HG02852 (cell line): Measurements from ENCODE around the gene MAGI2.

ENCODE experiments used
- ATAC-seq: cut with Tn5 transposase; IDR thresholded peaks from one replicate; pipeline ENCODE4 v1.9.1; 2021; ENCODE audit warnings: mild to moderate bottlenecking, moderate library complexity; ENCODE audit not compliant: unreplicated experiment

MAGI2 gene

DNA sequence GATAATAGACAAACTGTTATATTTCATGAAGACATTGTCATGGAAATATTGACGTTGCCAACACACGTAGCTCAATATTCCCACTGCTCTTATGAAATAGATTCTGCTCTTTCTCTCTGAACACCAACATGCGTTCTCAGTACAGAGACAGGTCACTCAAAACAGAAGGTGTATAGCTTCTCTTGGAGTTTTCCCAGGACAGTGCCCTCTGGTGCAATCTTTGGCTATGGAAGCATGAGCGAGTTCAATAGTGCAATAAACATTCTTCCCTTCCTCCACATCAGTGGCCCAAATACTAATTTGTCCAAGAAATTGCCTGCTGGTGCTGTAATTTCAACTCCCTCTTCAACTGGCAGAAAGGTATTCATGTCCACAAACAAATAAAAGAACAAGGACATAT is 145.3 kb downstream of the MAGI2 start:
- no peak for ATAC-seq

DNA sequence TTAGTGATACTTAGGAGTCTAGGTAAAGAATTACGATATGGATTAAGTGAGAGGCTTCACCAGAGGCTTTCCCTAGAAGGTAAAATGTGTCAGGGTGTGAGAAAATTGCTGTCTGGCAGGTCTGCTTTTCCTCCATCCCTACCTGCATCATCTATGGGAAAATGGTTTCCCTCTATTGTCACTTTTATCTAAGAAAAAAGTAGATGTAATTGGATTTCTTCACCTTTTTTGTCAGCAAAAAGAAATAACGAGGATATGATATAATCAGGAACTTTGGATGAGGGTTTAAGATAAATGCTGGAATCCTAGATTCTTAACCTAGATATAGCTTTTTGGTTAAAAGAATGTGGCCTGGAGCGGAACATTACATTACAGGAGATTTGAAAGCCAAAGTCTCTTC is 146.1 kb downstream of the MAGI2 start:
- no peak for ATAC-seq

DNA sequence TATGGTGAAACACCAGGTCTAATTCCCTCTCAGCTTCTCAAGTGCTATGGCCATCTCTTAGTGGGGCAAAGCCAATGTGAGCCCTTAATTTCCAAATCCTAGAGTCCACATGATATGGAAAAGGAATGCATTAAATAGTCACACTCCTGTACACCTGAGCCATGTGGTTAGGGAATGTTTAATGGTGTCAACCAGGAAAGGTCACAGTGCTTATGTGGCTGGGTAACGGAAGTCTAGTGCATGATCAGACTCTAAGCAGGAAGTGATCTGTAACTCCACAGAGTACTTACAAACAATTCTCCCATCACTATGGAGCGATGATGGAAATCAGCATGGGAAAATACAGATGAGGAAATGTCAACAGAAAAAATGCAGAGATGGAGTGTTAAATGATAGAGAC is 148.8 kb downstream of the MAGI2 start:
- ATAC-seq = no peak

DNA sequence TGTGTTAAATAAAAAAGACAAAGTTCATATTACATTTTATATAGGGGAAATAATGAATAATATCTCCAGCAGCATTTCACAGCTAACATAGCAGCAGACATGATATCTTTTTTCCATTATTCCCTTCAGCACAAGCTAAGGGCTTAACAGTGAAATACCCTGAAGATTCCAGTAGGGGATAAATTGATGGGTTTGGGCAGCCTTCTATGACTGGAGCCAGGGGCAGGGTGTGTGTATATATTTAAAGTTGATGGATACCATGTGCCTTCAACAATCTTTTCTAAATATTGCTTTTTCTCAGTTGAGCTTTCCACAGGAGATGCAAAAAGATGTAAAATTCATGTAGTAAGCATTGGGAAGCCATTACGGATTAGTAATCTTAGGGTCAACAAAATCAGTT is 151.2 kb downstream of the MAGI2 start:
- ATAC-seq = no peak

DNA sequence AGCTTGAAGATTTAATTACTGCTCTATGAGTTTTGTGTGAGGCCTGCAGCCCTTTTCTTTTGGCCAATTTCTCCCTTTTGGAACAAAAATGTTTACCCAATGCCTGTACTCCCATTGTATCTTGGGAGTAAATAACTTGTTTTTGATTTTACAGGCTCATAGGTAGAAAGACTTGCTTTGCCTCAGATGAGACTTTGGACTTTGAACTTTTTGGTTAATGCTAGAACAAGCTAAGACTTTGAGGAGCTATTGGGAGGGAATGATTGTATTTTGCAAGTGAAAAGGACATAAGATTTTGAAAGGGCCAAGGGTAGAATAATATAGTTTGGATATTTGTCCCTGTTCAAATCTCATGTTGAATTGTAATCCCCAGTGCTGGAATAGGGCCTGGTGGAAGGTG is 152.0 kb downstream of the MAGI2 start:
- ATAC-seq = no peak

DNA sequence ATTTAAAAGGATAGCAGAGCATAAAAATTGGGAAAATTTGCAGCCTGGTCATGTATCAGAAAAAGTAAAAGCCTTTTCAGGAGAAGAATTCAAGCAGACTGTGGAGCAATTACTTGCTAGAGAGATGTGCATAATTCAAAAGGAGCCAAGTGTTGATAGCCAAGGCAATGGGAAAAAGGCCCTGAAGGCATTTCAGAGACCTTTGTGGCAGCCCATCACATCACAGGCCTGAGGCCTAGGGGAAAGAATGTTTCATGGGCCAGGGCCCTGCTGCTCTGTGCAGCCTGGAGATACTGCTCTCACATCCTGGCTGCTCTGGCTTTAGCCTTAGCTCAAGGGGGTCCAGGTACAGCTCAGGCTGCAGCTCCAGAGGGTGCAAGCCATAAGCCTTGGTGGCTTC is 152.9 kb downstream of the MAGI2 start:
- ATAC-seq = no peak

DNA sequence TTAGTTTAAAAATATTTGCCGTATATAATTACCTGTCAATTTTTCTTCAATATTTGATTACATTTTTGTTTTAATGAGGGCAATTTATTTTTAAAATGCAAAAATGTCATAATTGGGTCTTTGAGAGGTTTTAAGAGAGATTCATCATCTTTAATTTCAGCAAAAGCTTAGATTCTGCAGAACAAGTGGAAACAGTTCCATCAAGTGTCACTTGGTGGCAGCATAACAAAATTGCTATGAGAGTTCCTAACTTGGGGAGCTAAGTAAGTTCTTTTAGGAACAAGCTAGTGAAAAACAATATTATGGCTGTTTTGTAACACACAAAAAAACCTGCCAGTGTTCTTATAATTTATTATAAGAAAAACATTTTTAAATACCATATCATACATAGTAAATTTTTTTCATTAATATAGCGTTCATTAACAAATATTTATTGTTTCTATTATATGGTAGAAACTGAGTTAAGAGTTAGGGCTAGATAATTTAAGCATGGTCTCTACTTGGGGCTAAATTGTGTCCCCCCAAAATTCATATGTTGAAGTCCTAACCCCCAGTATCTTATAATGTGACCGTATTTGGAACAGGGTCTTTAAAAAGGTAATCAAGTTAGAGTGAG is 155.2 kb downstream of the MAGI2 start:
- ATAC-seq = no peak

DNA sequence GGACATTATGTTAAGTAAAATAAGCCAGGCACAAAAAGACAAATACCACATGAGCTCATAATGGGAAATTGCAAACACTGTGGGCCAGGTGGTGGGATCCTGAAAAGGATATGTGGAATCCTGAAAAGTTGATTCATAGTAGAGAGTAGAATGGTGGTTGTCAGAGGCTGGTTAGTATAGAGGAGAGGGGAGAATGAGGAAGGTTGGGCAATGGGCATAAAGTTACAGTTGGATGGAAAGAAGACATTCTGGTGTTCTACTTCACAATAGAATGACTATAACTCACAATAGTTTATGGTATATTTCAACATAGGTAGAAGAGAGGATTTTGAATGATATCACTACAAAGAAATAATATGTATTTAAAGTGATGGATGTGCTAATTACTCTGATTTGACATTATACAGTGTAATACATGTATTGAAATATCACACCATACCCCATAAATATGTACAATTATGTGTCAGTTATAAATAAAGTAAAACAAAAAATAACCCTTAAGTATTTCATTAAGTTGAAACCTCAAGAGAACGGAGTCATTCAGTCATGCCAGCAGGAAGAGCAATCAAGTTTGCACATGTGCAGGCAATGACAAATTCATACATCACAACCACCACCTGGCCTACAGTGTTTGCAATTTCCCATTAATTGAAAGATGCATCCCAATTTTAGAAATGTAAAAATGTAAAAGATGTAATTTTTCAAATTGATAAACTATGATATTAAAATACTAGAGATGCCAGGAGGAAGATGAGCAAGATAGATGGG is 156.7 kb downstream of the MAGI2 start:
- ATAC-seq = no peak

DNA sequence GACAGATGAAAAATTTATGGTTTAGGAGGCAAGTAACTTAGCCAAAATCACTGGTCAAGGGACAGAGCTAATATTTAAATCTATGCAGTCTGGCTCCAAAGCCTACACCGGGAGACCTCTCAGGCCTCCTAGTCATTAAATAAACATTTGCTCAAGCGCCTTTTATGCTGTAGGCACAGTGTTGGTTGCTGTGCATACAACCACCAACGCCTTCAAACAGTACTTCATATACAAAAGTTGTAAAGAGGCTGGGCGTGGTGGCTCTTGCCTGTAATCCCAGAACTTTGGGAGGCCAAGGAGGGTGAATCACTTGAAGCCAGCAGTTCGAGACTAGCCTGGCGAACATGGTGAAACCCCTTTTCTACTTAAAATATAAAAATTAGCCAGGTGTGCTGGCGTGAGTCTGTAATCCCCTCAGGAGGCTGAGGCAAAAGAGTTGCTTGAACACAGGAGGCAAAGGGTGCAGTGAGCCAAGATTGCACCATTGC is 159.8 kb downstream of the MAGI2 start:
- ATAC-seq = no peak

DNA sequence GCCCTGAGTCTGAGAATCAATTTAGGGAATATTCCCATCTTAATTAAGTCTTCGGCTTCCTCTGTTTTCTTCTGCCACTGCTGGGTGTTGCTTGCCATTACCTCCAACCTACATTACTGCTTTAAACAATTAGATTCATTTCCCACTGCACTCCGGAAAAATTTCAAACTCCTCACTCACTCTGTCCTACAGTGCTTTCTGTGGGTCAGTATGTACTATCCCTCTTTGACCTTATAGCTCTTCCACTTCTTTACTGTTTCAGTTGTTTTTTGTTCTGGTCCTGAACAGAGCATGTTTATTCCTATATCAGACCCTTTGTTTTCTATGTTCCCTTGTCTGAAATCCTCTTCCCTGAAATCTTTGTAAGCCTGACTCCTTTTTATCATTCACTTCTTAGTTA is 160.6 kb downstream of the MAGI2 start:
- no peak for ATAC-seq

DNA sequence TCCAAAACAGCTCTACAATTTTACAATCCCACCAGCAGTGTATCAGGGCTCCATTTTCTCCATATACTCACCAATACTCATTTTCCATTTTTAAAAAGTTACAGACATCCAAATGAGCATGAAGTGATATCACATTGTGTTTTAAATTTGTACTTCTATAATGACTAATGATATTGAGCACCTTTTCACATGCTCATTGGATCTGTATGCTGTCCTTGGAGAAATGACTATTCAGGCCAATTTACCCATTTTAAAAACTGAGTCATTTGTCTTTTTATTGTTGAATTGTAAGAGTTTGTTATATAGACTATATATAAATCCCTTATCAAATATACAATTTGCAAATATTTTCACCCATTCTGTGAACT is 162.0 kb downstream of the MAGI2 start:
- ATAC-seq = no peak

DNA sequence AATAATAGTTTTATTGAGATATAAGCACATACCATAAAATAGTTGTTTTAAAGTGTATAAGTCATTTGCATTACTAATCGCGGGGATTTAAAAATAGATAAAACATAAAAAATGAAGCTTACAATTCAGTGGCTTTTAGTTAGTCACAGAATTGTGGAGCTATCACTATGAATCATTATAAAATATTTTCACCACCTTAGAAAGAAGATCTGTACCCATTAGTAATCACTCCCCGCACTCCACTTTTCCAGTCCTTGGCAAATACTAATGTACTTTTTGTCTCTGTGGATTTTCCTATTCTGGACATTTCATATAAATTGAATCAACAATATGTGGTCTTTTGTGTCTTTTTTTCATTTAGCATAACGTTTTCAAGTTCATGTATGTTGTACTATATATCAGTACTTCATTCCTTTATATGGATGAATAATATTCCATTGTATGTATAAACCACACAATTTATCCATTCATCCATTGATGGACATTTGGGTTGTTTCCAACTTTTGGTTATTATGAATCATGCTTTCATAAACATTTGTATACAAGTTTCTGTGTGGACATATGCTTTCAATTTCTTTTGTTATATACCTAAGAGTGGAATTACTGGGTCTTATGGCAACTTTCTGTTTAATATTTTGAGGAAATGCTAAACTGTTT is 162.5 kb downstream of the MAGI2 start:
- ATAC-seq = no peak

DNA sequence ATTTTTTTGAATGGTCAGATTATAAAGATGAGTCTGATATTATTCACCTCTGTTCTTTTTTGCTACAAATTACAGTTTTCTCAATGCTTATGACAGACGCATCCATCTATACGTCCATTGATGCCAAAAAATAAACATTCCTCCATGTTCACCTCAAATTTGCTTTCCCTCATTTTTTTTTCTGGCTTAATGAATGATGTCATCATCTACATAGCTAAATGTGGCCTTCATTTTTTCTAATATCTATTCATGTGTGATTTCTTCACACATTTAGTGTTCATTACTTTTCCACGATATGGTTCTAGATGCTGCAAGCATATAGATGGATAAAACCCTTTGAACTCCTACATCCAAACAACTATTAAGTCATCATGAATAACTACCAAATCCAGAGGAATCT is 163.1 kb downstream of the MAGI2 start:
- ATAC-seq = no peak

DNA sequence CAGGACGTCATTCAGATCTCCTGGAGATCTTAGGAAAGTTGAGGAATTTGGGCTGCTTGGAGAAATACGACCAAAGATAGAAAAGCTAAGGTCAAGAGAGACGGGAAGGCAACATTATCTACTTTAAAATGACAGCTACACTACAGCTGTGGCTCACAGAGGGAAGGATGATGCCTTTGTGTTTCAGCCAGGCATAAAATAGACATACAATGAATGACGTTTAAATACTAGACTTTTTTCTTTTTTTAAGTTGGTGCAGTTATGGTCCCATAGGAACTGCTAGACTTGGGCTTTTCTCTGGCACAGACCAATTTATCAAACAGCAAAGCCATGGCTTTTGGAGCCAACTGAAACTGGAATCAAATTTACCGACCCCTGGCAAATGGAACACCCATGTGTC is 164.8 kb downstream of the MAGI2 start:
- ATAC-seq = no peak

DNA sequence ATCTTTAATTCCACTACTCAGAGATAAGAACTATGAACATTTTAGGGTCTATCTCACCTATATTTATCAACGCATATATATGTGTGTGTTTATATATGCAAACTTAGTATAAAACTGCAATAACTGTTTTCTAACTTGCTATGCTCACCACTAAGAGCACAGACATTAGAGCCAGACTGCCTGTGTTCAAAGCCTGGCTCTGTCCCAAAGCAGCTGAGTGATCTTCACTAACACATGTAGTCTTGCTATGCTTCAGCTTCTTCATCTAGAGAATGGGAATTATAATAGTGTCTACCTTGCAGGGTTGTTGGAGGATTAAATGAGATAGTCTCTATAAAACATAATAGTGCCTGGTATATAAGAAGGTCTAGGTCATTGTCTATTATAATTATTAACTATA is 165.5 kb downstream of the MAGI2 start:
- no peak for ATAC-seq

DNA sequence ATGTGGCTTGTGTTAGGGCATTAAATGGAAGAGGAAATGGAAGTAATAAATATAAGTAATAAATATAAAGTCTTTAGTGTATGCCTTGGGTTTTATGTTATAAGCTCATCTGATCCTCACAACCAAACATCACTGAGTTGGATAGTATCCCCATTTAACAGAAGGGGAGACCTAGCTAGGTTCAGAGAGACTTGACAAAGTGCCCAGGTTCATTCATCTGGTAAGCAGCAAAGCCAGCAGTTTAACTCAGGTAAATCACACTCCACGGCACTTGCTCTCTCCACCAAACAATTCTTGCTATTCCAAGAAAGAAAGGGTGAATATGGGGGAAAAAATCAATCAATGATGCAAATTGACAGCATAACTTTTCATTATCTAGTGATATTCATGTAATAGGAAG is 167.3 kb downstream of the MAGI2 start:
- ATAC-seq = no peak

DNA sequence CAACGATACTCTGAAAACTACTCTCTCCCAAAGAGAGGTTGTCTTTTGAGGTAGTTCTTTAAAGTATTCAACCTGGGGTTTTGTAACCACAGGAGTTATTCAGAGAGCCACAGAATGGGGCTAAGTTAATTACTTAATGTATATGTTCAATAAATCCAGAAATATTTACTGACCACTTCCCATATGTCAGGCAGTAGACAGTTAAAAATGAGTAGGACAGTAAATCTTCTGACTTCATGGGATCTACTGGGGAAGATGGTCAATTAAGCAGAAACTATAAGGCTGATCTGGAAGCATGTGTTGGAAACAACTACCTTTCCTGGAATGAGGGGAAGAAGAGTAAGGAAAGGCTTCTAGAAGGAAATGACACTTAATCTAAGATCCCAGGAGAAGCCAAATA is 167.7 kb downstream of the MAGI2 start:
- no peak for ATAC-seq

DNA sequence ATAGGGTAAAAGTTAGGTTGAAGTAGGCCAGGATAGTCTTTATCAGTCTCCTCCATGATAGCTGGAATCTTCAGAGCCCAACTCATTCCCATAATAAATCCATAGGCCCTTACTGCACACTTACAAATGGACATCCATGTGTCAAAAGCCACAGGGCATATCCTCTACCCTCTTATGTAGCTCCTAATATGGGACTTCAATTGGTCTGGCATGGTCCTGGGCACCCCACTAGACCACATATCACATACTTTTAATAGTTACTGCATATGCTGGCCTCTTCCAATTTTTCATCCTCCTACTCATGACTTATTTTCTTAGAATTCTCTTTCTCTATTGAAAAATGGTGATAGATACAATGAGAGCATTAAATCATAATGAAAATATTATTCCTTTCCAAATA is 169.3 kb downstream of the MAGI2 start:
- ATAC-seq = no peak

DNA sequence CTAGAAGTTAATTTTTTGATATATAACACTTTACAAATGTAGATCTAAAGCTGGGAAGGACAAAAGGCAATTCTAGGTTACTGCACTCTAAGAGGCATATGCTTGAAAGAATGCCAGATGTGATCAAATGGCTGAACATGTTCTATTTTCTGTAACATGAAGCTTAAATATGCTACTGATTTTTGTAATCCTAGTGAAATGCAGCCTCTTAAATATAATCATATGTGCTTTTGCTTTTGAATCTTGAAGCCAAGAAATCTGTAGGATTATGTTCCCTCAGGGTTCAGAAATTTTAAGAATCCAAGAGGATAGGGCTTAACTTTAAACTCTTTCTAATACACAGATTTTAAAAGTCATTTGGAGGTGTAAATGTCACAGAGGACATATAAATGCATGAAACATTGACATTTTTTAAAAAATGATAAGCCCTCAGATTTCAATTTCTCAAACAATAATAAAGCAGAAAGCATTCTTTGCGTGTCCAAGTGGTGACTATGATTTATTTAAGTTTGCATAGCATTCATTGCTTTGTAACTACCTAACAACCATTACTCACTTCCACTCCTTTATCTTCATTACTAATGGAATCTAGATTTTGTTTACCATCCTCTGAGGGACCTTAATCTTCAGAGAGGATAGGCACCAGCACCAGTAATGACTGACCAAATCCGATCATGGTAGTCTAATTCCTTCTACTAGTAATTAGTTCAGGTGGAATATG is 170.4 kb downstream of the MAGI2 start:
- ATAC-seq = no peak

DNA sequence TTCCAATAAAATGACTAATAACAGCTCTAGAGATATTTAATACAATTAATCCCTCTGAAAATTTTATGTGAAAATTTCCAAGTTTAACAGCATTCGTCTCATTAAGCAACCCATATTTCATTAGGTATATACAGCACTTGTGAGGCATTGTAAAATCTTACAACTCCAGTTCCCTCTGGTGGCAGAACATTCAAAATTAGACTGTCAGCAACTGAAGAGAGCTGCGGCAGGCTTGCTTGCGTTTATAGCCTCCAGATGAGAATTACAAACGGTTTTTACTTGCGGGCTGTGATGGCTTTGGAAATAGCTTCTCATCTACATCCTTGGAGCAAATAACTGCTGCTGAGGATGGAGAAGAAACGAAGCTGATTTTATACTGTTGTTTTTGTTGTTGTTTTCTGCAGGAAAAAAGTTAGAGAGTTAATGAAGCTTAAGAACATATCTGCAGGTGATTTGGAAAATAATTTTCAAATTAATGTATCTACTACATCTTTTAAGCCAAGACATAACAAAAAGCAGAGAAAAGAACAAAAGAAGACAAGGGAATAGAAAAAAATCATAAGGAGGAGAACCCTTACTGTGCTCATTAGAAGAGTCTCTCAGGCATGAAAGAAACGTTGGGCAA is 171.3 kb downstream of the MAGI2 start:
- ATAC-seq = no peak

DNA sequence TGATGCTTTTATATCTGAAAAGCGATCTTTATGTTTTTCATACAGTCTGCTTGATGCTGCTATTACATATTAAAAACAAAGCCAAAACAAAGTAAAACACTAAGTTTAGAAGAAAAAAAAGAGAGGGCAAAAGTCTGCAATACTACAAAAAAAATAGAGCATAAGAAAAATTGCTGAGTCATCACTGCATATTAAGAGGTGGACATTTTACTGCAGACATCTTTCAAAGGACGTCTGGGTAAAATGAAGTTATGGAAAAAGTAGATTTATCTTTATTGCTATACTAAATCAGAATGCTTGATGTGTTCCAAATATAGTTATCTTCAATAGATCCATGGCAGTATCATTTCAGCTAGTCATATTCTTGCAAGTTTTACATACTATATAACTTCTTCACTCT is 172.0 kb downstream of the MAGI2 start:
- no peak for ATAC-seq
